Suprapubic skin (tissue), 3 donors: ENCODE measurements around the gene MORC2.

Experiments
- EP300 ChIP-seq: sonication (generic); formaldehyde crosslinking; IDR thresholded peaks from one replicate; pipeline ENCODE4 v1.6.1; 2017; ENCODE audit warnings: antibody characterized with exemption
- POLR2A ChIP-seq, 2 donors: fragments of 450-650 bp; IDR thresholded peaks; one replicate each; pipeline ENCODE4 v1.6.1; 2017; ENCODE audit warnings: antibody characterized with exemption in 2 of 2, mild to moderate bottlenecking in 2 of 2, moderate library complexity in 2 of 2
- TF ChIP-seq, protein P1 (sequence below), 2 donors: fragments of 200-600 bp in 1 of 2; fragments of 450-650 bp in 1 of 2; sonication (generic) in 1 of 2; IDR thresholded peaks; one replicate each; pipeline ENCODE4 v1.5.1; 2016 to 2019; ENCODE audit warnings: antibody characterized with exemption in 2 of 2, mild to moderate bottlenecking in 1 of 2, moderate library complexity in 1 of 2

DNA sequence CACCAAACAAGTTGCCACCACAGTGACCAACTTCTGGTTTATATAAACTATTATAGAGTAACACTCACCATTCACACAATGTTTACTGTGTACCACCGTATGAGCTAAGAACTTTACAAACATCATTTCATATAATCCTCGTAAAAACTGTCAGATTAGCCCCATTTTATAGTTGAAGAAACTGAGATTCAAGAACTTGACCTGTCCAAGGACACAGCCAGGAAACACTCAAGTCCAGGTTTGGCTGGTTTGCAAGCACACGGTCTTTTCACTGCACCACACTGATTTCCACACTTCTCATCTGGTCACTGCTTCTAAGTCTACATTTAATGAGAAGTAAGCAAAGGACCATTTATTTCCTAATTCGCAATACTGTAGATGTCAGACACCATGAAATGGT lies 3.7 kb downstream of the MORC2 start:
- TF ChIP-seq, protein P1, sequence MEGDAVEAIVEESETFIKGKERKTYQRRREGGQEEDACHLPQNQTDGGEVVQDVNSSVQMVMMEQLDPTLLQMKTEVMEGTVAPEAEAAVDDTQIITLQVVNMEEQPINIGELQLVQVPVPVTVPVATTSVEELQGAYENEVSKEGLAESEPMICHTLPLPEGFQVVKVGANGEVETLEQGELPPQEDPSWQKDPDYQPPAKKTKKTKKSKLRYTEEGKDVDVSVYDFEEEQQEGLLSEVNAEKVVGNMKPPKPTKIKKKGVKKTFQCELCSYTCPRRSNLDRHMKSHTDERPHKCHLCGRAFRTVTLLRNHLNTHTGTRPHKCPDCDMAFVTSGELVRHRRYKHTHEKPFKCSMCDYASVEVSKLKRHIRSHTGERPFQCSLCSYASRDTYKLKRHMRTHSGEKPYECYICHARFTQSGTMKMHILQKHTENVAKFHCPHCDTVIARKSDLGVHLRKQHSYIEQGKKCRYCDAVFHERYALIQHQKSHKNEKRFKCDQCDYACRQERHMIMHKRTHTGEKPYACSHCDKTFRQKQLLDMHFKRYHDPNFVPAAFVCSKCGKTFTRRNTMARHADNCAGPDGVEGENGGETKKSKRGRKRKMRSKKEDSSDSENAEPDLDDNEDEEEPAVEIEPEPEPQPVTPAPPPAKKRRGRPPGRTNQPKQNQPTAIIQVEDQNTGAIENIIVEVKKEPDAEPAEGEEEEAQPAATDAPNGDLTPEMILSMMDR (IDR thresholded peaks at IDR 0.05), result no peak
- TF ChIP-seq POLR2A (IDR thresholded peaks at IDR 0.05), result no peak
- TF ChIP-seq EP300, result no peak
